C4-2B (cell line): ENCODE data around the gene GALNT11.

Experiments used
- H3K27ac ChIP-seq: fragments of 450-650 bp; 2 replicates; pipeline ENCODE4 v1.5.1; 2017
- CTCF ChIP-seq: fragments of 450-650 bp; conservative IDR thresholded peaks from 2 replicates; pipeline ENCODE4 v1.5.1; 2017; ENCODE audit warnings: mild to moderate bottlenecking
- ZFX ChIP-seq: fragments of 450-650 bp; IDR thresholded peaks from 2 replicates; pipeline ENCODE4 v1.6.1; 2017

The GALNT11 gene

GRCh38 chr7:152145853-152146466, 120.5 kb downstream of the GALNT11 start:
- H3K27ac ChIP-seq = no peak overlapping the region
- TF ChIP-seq CTCF = peak; percentile 93
- TF ChIP-seq ZFX = no peak

GRCh38 chr7:152148706-152149105, 123.2 kb downstream of the GALNT11 start:
- TF ChIP-seq ZFX = no peak
- TF ChIP-seq CTCF = no peak

GRCh38 chr7:152149363-152149762, 123.9 kb downstream of the GALNT11 start:
- no peak overlapping the region for H3K27ac ChIP-seq
- TF ChIP-seq ZFX (no peak), CTCF (no peak)

More at GRCh38 chr7:152148706-152149105, 123.2 kb downstream of the GALNT11 start:
- no peak overlapping the region for H3K27ac ChIP-seq

GRCh38 chr7:152152267-152152666, 126.8 kb downstream of the GALNT11 start:
- H3K27ac ChIP-seq = no peak overlapping the region
- TF ChIP-seq CTCF (no peak), ZFX (no peak)

- no peak overlapping the region for H3K27ac ChIP-seq
- TF ChIP-seq CTCF (no peak), ZFX (no peak)
Measured at GRCh38 chr7:152158801-152159587, 133.5 kb downstream of the GALNT11 start.

GRCh38 chr7:152161171-152161570, 135.7 kb downstream of the GALNT11 start:
- H3K27ac ChIP-seq = no peak overlapping the region
- TF ChIP-seq ZFX (no peak), CTCF (no peak)

- peak overlapping the region; percentile 7; the same call in 1 of the 2 replicates for H3K27ac ChIP-seq
- no peak for TF ChIP-seq ZFX
- TF ChIP-seq CTCF = no peak
Measured at GRCh38 chr7:152162287-152162686, 136.8 kb downstream of the GALNT11 start.
